ENCODE results near the gene DIPK1C. TPM values are rescaled to one million over a fixed set of nuclear protein-coding genes. Genes with fewer than 3 reads are reported as not detected.

Gene DIPK1C
- total RNA-seq, 1 donor from 2014 or later: not detected

DNA sequence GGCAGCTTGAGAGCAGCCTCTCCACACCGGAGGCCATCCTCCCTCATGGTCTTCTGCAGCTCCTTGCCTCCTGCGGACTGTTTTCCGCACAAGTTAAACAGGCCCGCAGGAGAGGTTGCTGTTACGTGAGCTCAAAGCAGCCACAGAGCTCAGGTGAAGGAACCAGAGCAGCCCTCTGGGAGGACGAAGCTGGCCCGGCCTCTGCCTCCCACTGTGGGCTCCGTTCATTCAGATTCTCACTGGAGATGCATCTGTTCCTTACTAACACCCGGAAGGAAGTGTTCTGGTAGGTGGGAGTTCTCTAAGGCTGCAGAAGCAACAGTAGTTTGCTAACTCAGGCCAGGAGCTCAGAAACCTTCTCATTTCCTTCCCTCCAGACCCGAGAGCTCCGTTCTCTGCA lies 10.9 kb downstream of the DIPK1C start:
- DNase-seq (ENCODE audit: low spot score, unreplicated experiment): peak; percentile 8
- no peaks in the 10 kb centered on the region for H3K9me3 Mint-ChIP-seq (ENCODE audit: low read depth)
- H3K27ac Mint-ChIP-seq: no peak overlapping the region
- no peak overlapping the region for H3K4me3 Mint-ChIP-seq (ENCODE audit: low read depth)
- TF ChIP-seq, protein P1, sequence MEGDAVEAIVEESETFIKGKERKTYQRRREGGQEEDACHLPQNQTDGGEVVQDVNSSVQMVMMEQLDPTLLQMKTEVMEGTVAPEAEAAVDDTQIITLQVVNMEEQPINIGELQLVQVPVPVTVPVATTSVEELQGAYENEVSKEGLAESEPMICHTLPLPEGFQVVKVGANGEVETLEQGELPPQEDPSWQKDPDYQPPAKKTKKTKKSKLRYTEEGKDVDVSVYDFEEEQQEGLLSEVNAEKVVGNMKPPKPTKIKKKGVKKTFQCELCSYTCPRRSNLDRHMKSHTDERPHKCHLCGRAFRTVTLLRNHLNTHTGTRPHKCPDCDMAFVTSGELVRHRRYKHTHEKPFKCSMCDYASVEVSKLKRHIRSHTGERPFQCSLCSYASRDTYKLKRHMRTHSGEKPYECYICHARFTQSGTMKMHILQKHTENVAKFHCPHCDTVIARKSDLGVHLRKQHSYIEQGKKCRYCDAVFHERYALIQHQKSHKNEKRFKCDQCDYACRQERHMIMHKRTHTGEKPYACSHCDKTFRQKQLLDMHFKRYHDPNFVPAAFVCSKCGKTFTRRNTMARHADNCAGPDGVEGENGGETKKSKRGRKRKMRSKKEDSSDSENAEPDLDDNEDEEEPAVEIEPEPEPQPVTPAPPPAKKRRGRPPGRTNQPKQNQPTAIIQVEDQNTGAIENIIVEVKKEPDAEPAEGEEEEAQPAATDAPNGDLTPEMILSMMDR (IDR thresholded peaks at IDR 0.05; ENCODE audit: unreplicated experiment): no peak
- peaks cover 27% of the 10 kb centered on the region for H3K27me3 Mint-ChIP-seq
- no peaks in the 10 kb centered on the region for H3K36me3 Mint-ChIP-seq (ENCODE audit: insufficient read depth)
- H3K4me1 Mint-ChIP-seq (ENCODE audit: low read depth): peaks cover 7% of the 10 kb centered on the region

DNA sequence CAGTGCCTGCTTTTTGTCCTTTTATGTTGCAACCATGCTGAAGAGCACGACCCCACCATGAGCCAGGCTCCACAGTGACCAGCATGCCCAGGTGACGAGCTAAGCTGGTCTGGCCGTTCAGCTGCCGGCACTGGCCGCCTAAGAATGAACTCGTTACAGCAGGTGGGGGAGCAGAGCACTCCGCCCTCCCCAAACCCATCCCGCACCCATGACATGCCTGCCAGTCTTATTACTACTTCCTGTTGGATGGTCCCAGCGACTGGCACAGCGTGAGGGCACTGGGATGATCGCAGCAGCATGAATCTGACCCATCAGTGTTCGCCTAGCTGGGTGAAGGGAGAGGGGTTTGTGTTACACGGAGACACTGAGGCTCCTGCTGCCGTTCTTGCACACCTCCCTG lies 11.5 kb downstream of the DIPK1C start:
- no peak for DNase-seq (ENCODE audit: low spot score, unreplicated experiment)
- no peak overlapping the region for H3K4me3 Mint-ChIP-seq (ENCODE audit: low read depth)
- no peak overlapping the region for H3K27ac Mint-ChIP-seq
- H3K9me3 Mint-ChIP-seq (ENCODE audit: low read depth): no peaks in the 10 kb centered on the region
- H3K27me3 Mint-ChIP-seq: peaks cover 23% of the 10 kb centered on the region
- TF ChIP-seq, protein P1 (IDR thresholded peaks at IDR 0.05; ENCODE audit: unreplicated experiment): no peak
- H3K4me1 Mint-ChIP-seq (ENCODE audit: low read depth): peaks cover 7% of the 10 kb centered on the region
- H3K36me3 Mint-ChIP-seq (ENCODE audit: insufficient read depth): no peaks in the 10 kb centered on the region

DNA sequence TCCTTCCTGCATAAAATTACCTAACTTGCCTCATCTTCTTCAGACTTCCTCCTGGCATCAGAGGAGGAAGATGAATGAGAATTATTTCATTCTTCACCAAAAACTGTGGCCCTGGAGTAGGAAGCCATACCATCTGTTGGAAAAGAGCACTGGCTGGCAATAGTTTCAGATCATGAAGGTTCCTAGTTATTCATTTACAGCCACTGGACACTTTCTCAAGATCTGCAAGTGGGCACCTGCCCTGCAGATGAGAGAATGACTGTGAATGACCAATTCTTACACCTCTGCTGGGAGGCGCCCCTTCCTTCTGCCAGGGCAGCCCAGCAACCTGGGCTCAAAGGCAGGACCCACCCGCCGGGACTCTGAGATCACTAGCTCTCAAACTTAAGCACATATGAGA lies 13.0 kb downstream of the DIPK1C start:
- Mint-ChIP-seq H3K4me3 (ENCODE audit: low read depth) (no peak overlapping the region), H3K36me3 (ENCODE audit: insufficient read depth) (no peaks in the 10 kb centered on the region), H3K4me1 (ENCODE audit: low read depth) (peaks cover 7% of the 10 kb centered on the region), H3K27ac (no peak overlapping the region), H3K9me3 (ENCODE audit: low read depth) (no peaks in the 10 kb centered on the region), H3K27me3 (peaks cover 23% of the 10 kb centered on the region)
- no peak for DNase-seq (ENCODE audit: low spot score, unreplicated experiment)
- TF ChIP-seq, protein P1 (IDR thresholded peaks at IDR 0.05; ENCODE audit: unreplicated experiment): no peak

DNA sequence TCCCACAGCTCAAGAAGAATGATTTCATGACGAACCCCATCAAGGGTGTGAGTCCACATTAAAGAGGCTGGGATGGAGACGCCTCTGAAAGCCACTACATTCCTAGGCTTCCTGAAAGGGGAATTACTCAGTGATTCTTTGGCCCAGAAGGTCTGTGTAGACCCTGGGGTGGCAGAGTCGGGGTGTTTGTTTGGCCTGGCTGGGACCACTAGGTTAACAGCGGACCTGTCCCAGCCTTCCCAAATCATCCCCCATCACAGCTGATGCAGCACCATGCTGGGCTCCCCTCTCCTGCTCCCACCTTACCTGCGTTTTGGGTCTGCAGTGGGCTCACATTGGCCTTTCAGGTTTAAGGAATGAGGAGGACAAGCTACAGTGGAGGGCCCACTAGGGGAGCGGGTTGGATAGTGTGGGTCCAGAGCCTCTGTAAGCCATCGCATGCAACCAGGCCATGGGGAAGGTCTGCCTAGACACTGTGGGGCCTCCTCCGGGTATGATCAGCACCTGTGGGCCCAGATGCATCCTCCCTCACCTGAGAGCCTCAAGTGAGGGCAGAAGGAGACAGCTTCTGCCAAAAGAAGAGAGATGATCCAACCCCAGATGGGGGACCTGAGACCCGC lies 16.2 kb downstream of the DIPK1C start:
- H3K27me3 Mint-ChIP-seq: peaks cover 17% of the 10 kb centered on the region
- H3K4me1 Mint-ChIP-seq (ENCODE audit: low read depth): peaks cover 7% of the 10 kb centered on the region
- H3K4me3 Mint-ChIP-seq (ENCODE audit: low read depth): no peak overlapping the region
- H3K9me3 Mint-ChIP-seq (ENCODE audit: low read depth): no peaks in the 10 kb centered on the region
- H3K27ac Mint-ChIP-seq: no peak overlapping the region
- no peaks in the 10 kb centered on the region for H3K36me3 Mint-ChIP-seq (ENCODE audit: insufficient read depth)
- no peak for DNase-seq (ENCODE audit: low spot score, unreplicated experiment)
- TF ChIP-seq, protein P1 (IDR thresholded peaks at IDR 0.05; ENCODE audit: unreplicated experiment): no peak

DNA sequence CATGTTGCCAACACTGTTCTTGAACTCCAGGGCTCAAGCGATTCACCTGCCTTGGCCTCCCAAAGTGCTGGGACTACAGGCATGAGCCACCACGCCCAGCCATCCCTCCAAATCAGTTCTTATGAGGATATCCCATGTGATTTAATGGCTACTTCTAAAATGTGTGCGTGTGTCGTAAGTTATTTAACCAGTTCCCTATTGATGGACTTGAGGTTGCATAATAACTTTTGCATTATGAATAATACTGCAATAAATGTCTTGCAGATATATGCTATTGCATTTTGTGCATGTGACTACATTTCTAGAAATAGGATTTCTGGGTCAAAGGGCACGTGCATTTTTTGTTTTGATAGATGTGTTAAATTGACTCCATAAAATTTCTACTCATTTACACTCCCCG lies 19.0 kb downstream of the DIPK1C start:
- no peak for DNase-seq (ENCODE audit: low spot score, unreplicated experiment)
- H3K27me3 Mint-ChIP-seq: peaks cover 11% of the 10 kb centered on the region
- H3K4me1 Mint-ChIP-seq (ENCODE audit: low read depth): no peaks in the 10 kb centered on the region
- H3K36me3 Mint-ChIP-seq (ENCODE audit: insufficient read depth): no peaks in the 10 kb centered on the region
- no peak overlapping the region for H3K4me3 Mint-ChIP-seq (ENCODE audit: low read depth)
- H3K27ac Mint-ChIP-seq: no peak overlapping the region
- TF ChIP-seq, protein P1 (IDR thresholded peaks at IDR 0.05; ENCODE audit: unreplicated experiment): no peak
- no peaks in the 10 kb centered on the region for H3K9me3 Mint-ChIP-seq (ENCODE audit: low read depth)
